Measurements from ENCODE around the gene EIF5A2.

- TF ChIP-seq CTCF (IDR thresholded peaks at IDR 0.05), result no peak
- TF ChIP-seq POLR2AphosphoS5 (IDR thresholded peaks at IDR 0.05), result no peak
- TF ChIP-seq EP300 (IDR thresholded peaks at IDR 0.05; ENCODE audit: low read depth), result no peak
Measured at GRCh38 chr3:170896781-170897180, 11.7 kb downstream of the EIF5A2 start.

All from transverse colon (tissue), 4 donors.